LoVo (cell line): ENCODE results near the gene UEVLD.

ENCODE experiments used
- DNase-seq: peaks from one replicate; pipeline ENCODE4 v3.0.0-alpha.2; 2016; ENCODE audit warnings: low spot score

UEVLD gene

DNA sequence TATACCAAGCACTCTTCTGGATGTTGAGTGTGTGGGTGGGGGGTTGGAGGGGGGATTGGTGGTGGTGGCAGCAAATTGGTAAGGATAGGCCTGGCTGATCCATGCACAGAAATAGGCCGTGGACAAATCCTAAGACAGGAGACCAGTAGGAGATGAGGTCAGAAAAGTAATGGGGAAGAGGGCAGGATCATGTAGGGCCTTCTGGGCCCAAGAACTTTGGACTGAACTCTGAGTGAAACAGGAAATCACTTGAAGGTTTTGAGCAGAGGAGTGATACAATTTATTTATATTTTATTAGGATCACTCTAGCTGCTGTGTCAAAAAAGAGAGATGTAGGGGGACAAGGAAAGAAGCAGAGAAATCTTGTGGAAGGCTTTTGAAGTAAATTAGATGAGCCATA, 90.5 kb downstream of the UEVLD start:
- DNase-seq, result no peak

DNA sequence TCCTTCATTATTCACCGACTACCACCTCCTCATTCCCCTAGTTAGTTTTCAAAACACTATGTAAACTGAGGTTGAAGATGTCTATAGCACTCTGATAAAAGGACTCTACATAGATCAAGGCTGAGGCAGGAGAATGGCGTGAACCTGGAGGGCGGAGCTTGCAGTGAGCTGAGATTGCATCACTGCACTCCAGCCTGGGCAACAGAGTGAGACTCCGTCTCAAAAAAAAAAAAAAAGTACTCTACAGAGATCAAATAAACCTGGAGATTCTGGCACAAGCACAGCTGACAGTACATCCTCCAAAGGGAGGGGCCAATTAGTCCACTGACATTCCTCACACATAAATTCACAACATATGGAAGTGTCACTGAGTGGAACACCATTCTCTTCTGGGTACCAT, 92.8 kb downstream of the UEVLD start:
- DNase-seq, result no peak

DNA sequence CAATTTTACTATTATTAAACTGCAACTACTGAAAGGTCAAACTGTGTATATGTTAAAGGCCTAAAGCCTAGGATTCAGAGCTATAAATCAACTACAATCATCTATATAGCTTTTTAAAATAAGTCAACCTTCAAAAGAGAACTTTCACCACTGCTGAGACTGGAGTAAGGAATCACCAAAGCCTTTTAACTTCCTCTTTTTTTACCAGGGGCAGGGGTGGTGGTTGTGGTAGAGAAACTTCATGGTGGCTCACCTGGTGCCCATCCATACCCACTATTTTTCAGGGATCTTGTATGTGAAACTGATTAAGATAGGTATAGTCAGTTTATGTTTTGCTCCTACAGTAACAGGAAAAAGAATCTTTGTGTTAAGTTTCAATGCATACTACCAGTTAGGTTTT, 93.3 kb downstream of the UEVLD start:
- no peak for DNase-seq

DNA sequence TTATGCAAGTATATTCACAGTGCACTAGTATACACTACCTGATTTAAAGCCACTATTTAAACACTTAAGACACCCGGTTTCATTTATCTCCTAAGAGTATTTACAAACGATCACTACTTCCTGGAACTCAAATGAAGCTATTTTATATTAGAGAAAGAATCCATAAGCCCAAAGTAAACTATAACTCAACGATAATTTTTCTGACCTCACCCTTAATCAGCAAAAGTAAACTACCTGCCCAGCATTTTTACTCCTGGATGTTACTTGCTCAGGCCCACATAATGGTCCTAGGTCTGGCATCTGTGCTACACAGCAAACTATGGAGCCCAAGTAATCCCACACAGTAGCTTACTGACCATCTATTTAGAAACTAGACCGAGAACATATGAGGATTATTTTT, 95.2 kb downstream of the UEVLD start:
- DNase-seq, result no peak

DNA sequence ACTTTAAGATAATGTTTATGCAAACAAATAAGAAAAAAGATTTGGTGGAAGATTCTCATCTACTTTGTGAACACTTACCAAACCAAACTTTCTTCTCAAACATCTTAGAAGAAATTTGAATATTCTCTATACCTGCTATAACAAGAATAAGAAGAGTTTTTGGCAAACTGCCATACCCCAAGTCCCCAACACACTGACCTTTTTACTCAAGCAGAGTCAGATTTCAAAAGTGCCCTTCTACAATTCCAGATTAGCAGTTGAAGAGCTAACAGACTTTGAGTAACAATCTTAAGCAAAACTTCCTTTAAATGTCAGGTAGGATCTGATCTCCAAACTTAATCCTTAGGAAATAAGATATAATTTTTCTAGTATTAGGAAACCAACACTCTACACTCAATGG, 95.6 kb downstream of the UEVLD start:
- no peak for DNase-seq

DNA sequence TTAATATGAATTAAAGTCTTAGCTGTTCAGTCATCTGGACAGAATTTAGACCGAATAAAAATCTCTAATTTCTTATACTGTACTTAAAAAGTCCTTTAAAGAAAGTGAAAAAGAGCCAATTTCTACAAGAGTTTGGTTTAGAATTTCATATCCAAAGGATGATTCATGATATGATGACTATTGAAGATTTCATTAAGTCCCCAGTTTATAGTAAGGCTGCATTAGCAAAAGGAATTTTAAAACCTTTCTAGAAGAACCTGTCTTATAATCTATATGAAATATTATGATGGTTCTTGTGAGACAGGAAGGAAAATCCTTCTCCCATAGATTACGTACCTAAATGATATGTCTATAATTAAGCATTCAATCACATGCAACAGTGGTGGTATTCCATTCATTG, 96.6 kb downstream of the UEVLD start:
- no peak for DNase-seq

DNA sequence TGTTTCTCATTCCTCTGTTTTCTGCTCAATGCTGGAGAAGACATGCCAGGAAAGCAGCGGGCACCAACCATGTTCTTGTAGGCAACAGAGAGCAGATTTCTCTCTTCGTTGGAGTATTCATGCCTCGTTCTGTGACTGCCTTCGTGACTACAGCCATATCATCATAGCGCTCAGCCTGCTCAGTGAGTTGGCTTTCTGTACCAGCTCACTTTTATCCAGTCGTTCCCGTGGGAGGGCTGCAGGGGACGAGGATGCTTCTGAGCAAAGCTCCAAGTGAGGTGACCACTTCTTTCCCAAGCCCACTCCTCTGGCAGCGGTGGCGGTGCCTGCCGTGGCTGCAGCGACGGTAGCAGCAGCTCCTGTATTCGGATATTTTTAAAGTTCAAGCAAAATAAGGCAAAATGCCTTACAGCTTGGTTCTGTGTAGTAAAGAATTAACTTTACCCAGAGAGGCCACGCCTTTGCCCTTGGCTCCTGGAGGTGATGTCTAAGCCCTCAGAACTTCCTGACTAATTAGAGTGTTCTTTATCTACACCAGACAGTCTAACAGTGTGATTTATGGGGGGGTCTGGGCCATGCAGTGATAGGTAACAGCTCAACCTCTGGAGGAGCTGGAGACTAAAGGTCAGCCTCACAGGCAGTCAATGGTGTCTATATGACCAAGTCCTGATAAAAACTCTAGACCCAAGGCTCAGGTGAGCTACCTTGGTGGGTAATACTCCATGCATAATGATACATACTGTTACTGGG, 97.6 kb downstream of the UEVLD start:
- no peak for DNase-seq

DNA sequence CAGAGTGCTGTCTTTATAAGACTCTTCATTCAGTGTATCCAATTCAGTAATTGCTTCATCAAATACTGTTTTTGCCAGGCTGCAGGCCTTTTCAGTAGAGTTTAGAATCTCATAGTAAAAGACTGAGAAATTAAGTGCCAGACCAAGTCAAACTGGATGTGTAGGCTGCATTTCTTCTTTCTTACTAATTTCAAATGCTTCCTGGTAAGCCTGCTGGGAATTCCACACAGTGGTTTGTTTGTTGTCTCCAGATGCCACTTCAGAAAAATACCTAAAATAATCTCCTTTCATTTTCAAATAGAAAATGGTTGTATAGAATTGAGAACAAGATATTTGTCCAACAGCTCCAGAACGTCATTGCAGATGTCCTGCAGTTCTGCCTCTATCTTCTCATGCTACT, 98.2 kb downstream of the UEVLD start:
- no peak for DNase-seq

DNA sequence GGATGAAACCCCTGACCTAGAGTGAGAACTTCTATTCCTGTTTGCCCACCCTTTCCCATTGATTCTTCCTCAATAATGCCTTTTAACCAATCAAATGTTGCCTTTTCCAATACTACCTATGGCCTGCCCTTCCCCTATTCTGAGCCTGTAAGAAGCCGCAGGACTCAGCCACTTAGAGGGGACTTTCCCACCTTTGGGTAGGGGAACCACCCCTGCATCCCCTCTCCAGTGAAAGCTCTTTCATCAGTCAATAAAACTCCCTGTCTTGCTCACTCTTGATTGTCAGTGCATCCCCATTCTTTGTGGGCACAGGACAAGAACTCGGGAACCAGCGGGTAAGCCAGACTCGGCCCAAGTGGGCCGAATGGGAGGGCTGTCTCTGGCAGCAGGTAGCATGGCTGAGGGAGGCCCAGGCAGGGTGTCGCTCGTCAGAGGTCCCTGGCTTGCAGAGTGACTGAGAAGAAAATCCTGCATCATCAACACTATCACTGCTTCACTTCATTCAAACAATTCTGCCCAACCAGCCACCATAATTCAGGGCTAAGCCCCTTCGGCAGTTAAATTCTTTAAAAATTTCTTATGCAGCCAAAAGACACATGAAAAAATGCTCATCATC, 102.5 kb downstream of the UEVLD start:
- no peak for DNase-seq
